Measurements from ENCODE around the gene GPR146. TPM values are rescaled to one million over a fixed set of nuclear protein-coding genes. Genes with fewer than 3 reads are reported as not detected.

GPR146 gene
- total and polyA plus RNA-seq, 2 of the 13 experiments (the other 11 are each of a cell fraction or from before 2014, with no cell fraction given) = 2.0 to 15.9 TPM

DNA sequence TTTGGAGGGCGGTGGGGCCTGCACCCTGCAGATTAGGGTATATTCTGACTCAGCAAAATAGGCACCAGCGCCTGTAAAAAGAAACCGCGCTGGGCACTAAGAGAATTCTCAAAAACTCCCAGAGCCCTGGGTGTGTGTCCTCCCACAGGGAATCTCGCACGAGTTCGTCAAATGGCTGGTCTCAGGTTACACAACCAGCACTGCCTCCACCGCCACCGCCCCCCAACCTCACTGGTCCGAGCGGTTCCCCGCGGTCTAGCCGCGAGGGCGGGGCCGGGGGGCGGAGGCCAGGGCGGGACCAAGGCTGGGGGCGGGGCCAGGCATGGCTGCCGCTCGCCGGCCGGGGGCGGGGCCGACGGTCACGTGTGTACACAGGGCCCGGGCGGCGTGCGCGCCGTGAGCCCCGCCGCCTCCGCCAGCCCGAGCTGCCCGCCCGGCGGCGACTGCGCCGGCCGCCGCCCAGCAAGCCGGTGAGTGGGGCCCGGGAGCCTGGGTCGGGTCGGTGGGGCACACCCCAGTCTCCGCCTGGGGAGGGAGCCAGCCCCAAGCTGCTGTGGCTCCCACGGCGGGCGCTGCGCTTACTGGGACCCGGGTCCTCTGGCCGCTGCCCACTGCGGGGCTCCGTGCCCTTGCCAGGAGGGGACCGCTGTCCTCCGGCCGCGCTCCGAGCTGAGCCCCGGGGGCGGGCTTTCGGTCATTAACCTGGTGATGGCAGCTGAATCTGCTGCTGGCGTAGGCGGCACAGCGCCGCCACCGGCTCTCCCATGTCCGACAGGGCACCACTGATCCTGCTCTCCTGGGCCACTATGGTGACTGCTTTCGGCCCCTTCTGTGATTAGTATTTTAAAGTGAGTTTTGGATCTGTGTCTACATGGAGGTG is at the start of gene GPR146 (continued):
- TF ChIP-seq, protein P1, sequence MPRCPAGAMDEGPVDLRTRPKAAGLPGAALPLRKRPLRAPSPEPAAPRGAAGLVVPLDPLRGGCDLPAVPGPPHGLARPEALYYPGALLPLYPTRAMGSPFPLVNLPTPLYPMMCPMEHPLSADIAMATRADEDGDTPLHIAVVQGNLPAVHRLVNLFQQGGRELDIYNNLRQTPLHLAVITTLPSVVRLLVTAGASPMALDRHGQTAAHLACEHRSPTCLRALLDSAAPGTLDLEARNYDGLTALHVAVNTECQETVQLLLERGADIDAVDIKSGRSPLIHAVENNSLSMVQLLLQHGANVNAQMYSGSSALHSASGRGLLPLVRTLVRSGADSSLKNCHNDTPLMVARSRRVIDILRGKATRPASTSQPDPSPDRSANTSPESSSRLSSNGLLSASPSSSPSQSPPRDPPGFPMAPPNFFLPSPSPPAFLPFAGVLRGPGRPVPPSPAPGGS (CRISPR knock-in tag; IDR thresholded peaks at IDR 0.05) = no peak
- TF ChIP-seq ZNF768 (CRISPR knock-in tag; IDR thresholded peaks at IDR 0.05) (peak; percentile 48; the same call in 1 of the 2 replicates), SIN3B (IDR thresholded peaks at IDR 0.05; ENCODE audit: low read length) (no peak), MTA3 (CRISPR knock-in tag; IDR thresholded peaks at IDR 0.05) (no peak), ZNF367 (CRISPR knock-in tag; IDR thresholded peaks at IDR 0.05; ENCODE audit: borderline replicate concordance) (no peak), ZNF891 (CRISPR knock-in tag; IDR thresholded peaks at IDR 0.05) (no peak; the same call in 1 of the 2 replicates), SMAD1 (CRISPR knock-in tag; IDR thresholded peaks at IDR 0.05; ENCODE audit: borderline replicate concordance, low read depth) (no peak), ZIK1 (CRISPR knock-in tag; IDR thresholded peaks at IDR 0.05; ENCODE audit: borderline replicate concordance, low read depth) (no peak), SOX5 (CRISPR knock-in tag; IDR thresholded peaks at IDR 0.05; ENCODE audit: borderline replicate concordance) (peak; percentile 10; the same call in 1 of the 2 replicates), ZSCAN9 (CRISPR knock-in tag; IDR thresholded peaks at IDR 0.05; ENCODE audit: borderline replicate concordance) (0 out of 2 replicates have a peak, but pooled peaks have one; percentile 61), MAZ (IDR thresholded peaks at IDR 0.05; ENCODE audit: borderline replicate concordance, low read depth, low read length) (peak; percentile 79), MAZ (CRISPR knock-in tag; IDR thresholded peaks at IDR 0.05; ENCODE audit: low read depth) (peak; percentile 56; the same call in 1 of the 2 replicates), E2F5 (CRISPR knock-in tag; conservative IDR thresholded peaks at IDR 0.05) (no peak), NR1H2 (CRISPR knock-in tag; IDR thresholded peaks at IDR 0.05; ENCODE audit: borderline replicate concordance, low read depth) (no peak), ZNF703 (CRISPR knock-in tag; IDR thresholded peaks at IDR 0.05; ENCODE audit: borderline replicate concordance) (no peak), STAT6 (CRISPR knock-in tag; IDR thresholded peaks at IDR 0.05; ENCODE audit: borderline replicate concordance) (no peak), TOPORS (CRISPR knock-in tag; IDR thresholded peaks at IDR 0.05) (no peak), BATF2 (CRISPR knock-in tag; IDR thresholded peaks at IDR 0.05) (no peak), ZNF160 (CRISPR knock-in tag; IDR thresholded peaks at IDR 0.05) (no peak), ZNF598 (CRISPR knock-in tag; IDR thresholded peaks at IDR 0.05; ENCODE audit: borderline replicate concordance) (no peak)
- TF ChIP-seq, protein P2, sequence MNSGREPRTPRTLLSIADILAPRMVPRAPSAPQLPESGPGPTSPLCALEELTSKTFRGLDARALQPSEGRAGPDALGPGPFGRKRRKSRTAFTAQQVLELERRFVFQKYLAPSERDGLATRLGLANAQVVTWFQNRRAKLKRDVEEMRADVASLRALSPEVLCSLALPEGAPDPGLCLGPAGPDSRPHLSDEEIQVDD (CRISPR knock-in tag; IDR thresholded peaks at IDR 0.05; ENCODE audit: borderline replicate concordance) = no peak

Data from HepG2 (cell line).